Upper lobe of left lung (tissue), 6 donors: ENCODE measurements around the gene GPC5. TPM values are rescaled to one million over a fixed set of nuclear protein-coding genes. Genes with fewer than 3 reads are reported as not detected.

Experiments used
- ATAC-seq, 2 donors: fragments of 200-7000 bp; cut with Tn5 transposase; one replicate each; pipeline ENCODE4 v1.9.1; 2022; ENCODE audit warnings: mild to moderate bottlenecking in 2 of 2, moderate library complexity in 2 of 2; ENCODE audit not compliant: low FRiP score in 2 of 2
- DNase-seq, 2 donors: peaks; one replicate each; pipeline ENCODE4 v3.0.0-alpha.2; 2019 to 2020
- H3K27ac ChIP-seq, 4 donors: fragments of 200-600 bp; sonication (generic); one replicate each; pipeline ENCODE4 v1.5.1; 2016 to 2019
- H3K27me3 ChIP-seq, 4 donors: fragments of 200-600 bp; sonication (generic); one replicate each; pipeline ENCODE4 v1.5.1; 2017 to 2019
- H3K36me3 ChIP-seq, 4 donors: fragments of 200-600 bp; sonication (generic); one replicate each; pipeline ENCODE4 v1.5.1; 2016 to 2019
- H3K4me1 ChIP-seq, 4 donors: fragments of 200-600 bp; sonication (generic); one replicate each; pipeline ENCODE4 v1.5.1; 2018 to 2019
- H3K4me3 ChIP-seq, 4 donors: fragments of 200-600 bp; sonication (generic); one replicate each; pipeline ENCODE4 v1.5.1; 2017 to 2019; ENCODE audit warnings: mild to moderate bottlenecking in 2 of 4, moderate library complexity in 1 of 4
- H3K9me3 ChIP-seq, 4 donors: fragments of 200-600 bp; sonication (generic); one replicate each; pipeline ENCODE4 v1.5.1; 2018 to 2019
- CTCF ChIP-seq, 6 experiments: fragments of 450-650 bp in 4 of 6; fragments of 200-600 bp in 2 of 6; sonication (generic) in 2 of 6; IDR thresholded peaks; one replicate each; pipeline ENCODE4 v1.5.1; 2016 to 2019; ENCODE audit warnings: antibody characterized with exemption in 6 of 6
- EP300 ChIP-seq, 4 donors: sonication (generic); formaldehyde crosslinking; IDR thresholded peaks; one replicate each; pipeline ENCODE4 v1.5.1; 2017; ENCODE audit warnings: antibody characterized with exemption in 4 of 4, control low read depth in 2 of 4
- POLR2A ChIP-seq, 4 donors: fragments of 450-650 bp; IDR thresholded peaks; one replicate each; pipeline ENCODE4 v1.5.1; 2016 to 2017; ENCODE audit warnings: antibody characterized with exemption in 4 of 4, mild to moderate bottlenecking in 2 of 4
- POLR2AphosphoS5 ChIP-seq, 2 donors: sonication (generic); formaldehyde crosslinking; IDR thresholded peaks; one replicate each; pipeline ENCODE4 v1.5.1; 2017; ENCODE audit warnings: antibody characterized with exemption in 2 of 2
- WGBS, 2 donors: methylation state at CpG; one replicate each; pipeline ENCODE4 v1.1.5; 2017 to 2018; 5-methylcytosine and 5-hydroxymethylcytosine counted together
- total RNA-seq, 6 donors: library from RNA; depleted of rRNA in 4 of 6; stranded (reverse); fragments of >200 nt in 4 of 6; gene quantifications; one replicate each; pipeline versions ENCODE4 v1.1.0 to v1.2.1, GENCODE V29; 2016 to 2021
- donor health status: DM: no; HTN: no; CAD: no; lungs with moderate emphysema.
- donor health status: DM: no; HTN: yes; CAD: no; lungs with severe emphysema.

The GPC5 gene
- total RNA-seq, 6 donors from 2014 or later, result 7.6 to 51.4 (median 12.8) TPM

GRCh38 chr13:91716436-91717065 lies 318.1 kb downstream of the GPC5 start:
- Histone ChIP-seq H3K36me3 (no peaks in the 10 kb centered on the region), H3K9me3 (no peaks in the 10 kb centered on the region), H3K27ac (no peak overlapping the region), H3K27me3 (no peaks in the 10 kb centered on the region), H3K4me3 (no peak overlapping the region), H3K4me1 (no peaks in the 10 kb centered on the region)
- no peak for DNase-seq
- ATAC-seq, result no peak
- TF ChIP-seq CTCF (IDR thresholded peaks at IDR 0.05) (no peak), POLR2A (IDR thresholded peaks at IDR 0.05) (no peak), POLR2AphosphoS5 (IDR thresholded peaks at IDR 0.05) (no peak), EP300 (IDR thresholded peaks at IDR 0.05) (no peak)
- 78 to 81% methylated on average over 7 of the region's 7 CpGs for WGBS, 2 donors

GRCh38 chr13:91719033-91719432 lies 320.6 kb downstream of the GPC5 start:
- no peak overlapping the region for H3K27ac ChIP-seq
- no peak for ATAC-seq
- H3K27me3 ChIP-seq, result no peaks in the 10 kb centered on the region
- H3K4me3 ChIP-seq, result no peak overlapping the region
- no peaks in the 10 kb centered on the region for H3K36me3 ChIP-seq
- no peaks in the 10 kb centered on the region for H3K9me3 ChIP-seq
- TF ChIP-seq CTCF (IDR thresholded peaks at IDR 0.05) (no peak), POLR2A (IDR thresholded peaks at IDR 0.05) (no peak), POLR2AphosphoS5 (IDR thresholded peaks at IDR 0.05) (no peak), EP300 (IDR thresholded peaks at IDR 0.05) (no peak)
- H3K4me1 ChIP-seq, result no peaks in the 10 kb centered on the region
- 17 to 19% methylated on average over 3 of the region's 3 CpGs for WGBS, 2 donors
- no peak for DNase-seq

- Histone ChIP-seq H3K9me3 (no peaks in the 10 kb centered on the region), H3K36me3 (no peaks in the 10 kb centered on the region), H3K4me1 (no peaks in the 10 kb centered on the region), H3K27ac (no peak overlapping the region), H3K27me3 (no peaks in the 10 kb centered on the region), H3K4me3 (no peak overlapping the region)
- DNase-seq (no peak), ATAC-seq (no peak)
- no peak for TF ChIP-seq EP300 (IDR thresholded peaks at IDR 0.05)
- no peak for TF ChIP-seq CTCF (IDR thresholded peaks at IDR 0.05)
- no peak for TF ChIP-seq POLR2AphosphoS5 (IDR thresholded peaks at IDR 0.05)
- no peak for TF ChIP-seq POLR2A (IDR thresholded peaks at IDR 0.05)
- WGBS, 2 donors, result 75 to 76% methylated on average over 3 of the region's 3 CpGs
These were observed 323.0 kb downstream of the GPC5 start for GRCh38 chr13:91721413-91721812.

GRCh38 chr13:91722267-91722884 lies 324.0 kb downstream of the GPC5 start:
- TF ChIP-seq CTCF (IDR thresholded peaks at IDR 0.05) (peak in 5 of 6 experiments; percentile 37 to 58 (median 46)), EP300 (IDR thresholded peaks at IDR 0.05) (no peak), POLR2AphosphoS5 (IDR thresholded peaks at IDR 0.05) (no peak), POLR2A (IDR thresholded peaks at IDR 0.05) (no peak)
- no peak overlapping the region for H3K4me3 ChIP-seq
- H3K9me3 ChIP-seq, result no peaks in the 10 kb centered on the region
- H3K4me1 ChIP-seq, result no peaks in the 10 kb centered on the region
- no peak for DNase-seq
- H3K27ac ChIP-seq, result no peak overlapping the region
- H3K36me3 ChIP-seq, result no peaks in the 10 kb centered on the region
- no peaks in the 10 kb centered on the region for H3K27me3 ChIP-seq
- 19 to 23% methylated on average over 4 of the region's 4 CpGs for WGBS, 2 donors
- ATAC-seq, result no peak

GRCh38 chr13:91724591-91724990 lies 326.2 kb downstream of the GPC5 start:
- ATAC-seq (no peak), DNase-seq (no peak)
- Histone ChIP-seq H3K27me3 (no peaks in the 10 kb centered on the region), H3K27ac (no peak overlapping the region), H3K4me3 (no peak overlapping the region), H3K4me1 (no peaks in the 10 kb centered on the region), H3K9me3 (no peaks in the 10 kb centered on the region), H3K36me3 (no peaks in the 10 kb centered on the region)
- 69 to 74% methylated on average over 3 of the region's 3 CpGs for WGBS, 2 donors
- no peak for TF ChIP-seq EP300 (IDR thresholded peaks at IDR 0.05)
- no peak for TF ChIP-seq POLR2A (IDR thresholded peaks at IDR 0.05)
- TF ChIP-seq POLR2AphosphoS5 (IDR thresholded peaks at IDR 0.05), result no peak
- TF ChIP-seq CTCF (IDR thresholded peaks at IDR 0.05), result no peak
